ENCODE measurements around the gene HIGD1B. TPM values are rescaled to one million over a fixed set of nuclear protein-coding genes. Genes with fewer than 3 reads are reported as not detected.

The HIGD1B gene
- total and polyA plus RNA-seq, 10 of the 15 experiments (the other 5 are each of a cell fraction or from before 2014, with no cell fraction given), result 1.0 TPM; not detected in 9

DNA sequence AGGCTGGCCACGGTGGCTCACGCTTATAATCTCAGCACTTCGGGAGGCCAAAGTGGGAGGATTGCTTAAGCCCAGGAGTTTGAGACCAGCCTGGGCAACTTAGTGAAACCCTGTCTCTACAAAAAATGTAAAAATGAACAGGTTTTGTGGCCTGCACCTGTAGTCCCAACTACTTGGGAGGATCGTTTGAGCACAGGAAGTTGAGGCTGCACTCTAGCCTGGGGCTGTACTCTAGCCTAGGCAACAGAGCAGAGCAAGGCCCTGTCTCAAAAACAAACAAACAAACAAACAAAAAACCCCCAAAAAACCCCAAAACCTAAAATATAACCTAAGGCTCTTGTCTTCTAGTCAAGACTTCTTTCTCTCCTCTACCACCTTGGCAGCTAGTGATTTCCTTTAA lies 7.4 kb upstream of the HIGD1B start:
- Histone ChIP-seq H3K27ac (ENCODE audit: control insufficient read depth, insufficient read depth) (no peak overlapping the region), H3K9me3 (replicated peaks; ENCODE audit: control insufficient read depth, insufficient read depth, low read length) (no peaks in the 10 kb centered on the region), H3K4me1 (ENCODE audit: control insufficient read depth, insufficient read depth, low read length) (no peaks in the 10 kb centered on the region), H3K4me3 (no peak overlapping the region), H4K20me1 (ENCODE audit: control insufficient read depth, insufficient read depth) (no peaks in the 10 kb centered on the region), H3K36me3 (ENCODE audit: control insufficient read depth in 2 of 2, insufficient read depth in 2 of 2, low read length in 1 of 2) (no peaks in the 10 kb centered on the region), H3K79me2 (ENCODE audit: control insufficient read depth, insufficient read depth, low read length) (no peaks in the 10 kb centered on the region), H3K27me3 (replicated peaks in 1 of 2; ENCODE audit: control insufficient read depth in 2 of 2, insufficient read depth in 2 of 2, low read length in 1 of 2) (no peaks in the 10 kb centered on the region), H3K4me2 (ENCODE audit: control insufficient read depth, insufficient read depth) (no peak overlapping the region), H3K9ac (ENCODE audit: control insufficient read depth, insufficient read depth, low read length) (no peak overlapping the region), H2AFZ (ENCODE audit: control insufficient read depth, low read depth, low read length) (no peak overlapping the region)
- FAIRE-seq, result no peak
- RAD21 ChIA-PET (ENCODE audit: unreplicated experiment), result no interaction called here
- 62% methylated on average over 4 of the region's 4 CpGs for WGBS (ENCODE audit: insufficient coverage, insufficient replicate concordance, low lambda C conversion rate, missing lambda C conversion rate)
- CTCF ChIA-PET, result interaction anchor here (0.8 to 1.7 kb wide), 2 partner anchors 61 to 63 kb away, joined by 4 to 5 read pairs; no protein-coding TSS in a partner anchor
- no peak for ATAC-seq
- no peak for DNase-seq (ENCODE audit: low read depth, low spot score)
- no peak for TF ChIP-seq HDAC2 (IDR thresholded peaks at IDR 0.05)
- TF ChIP-seq CBX5 (IDR thresholded peaks at IDR 0.05; ENCODE audit: low read depth), result no peak
- TF ChIP-seq WRNIP1 (IDR thresholded peaks at IDR 0.05; ENCODE audit: borderline replicate concordance, low read depth, low read length), result no peak
- no peak for TF ChIP-seq NFIC (IDR thresholded peaks at IDR 0.05; ENCODE audit: low read depth, low read length)
- TF ChIP-seq CHD4 (IDR thresholded peaks at IDR 0.05), result no peak
- TF ChIP-seq NR2C1 (IDR thresholded peaks at IDR 0.05), result no peak
- TF ChIP-seq, protein P1, sequence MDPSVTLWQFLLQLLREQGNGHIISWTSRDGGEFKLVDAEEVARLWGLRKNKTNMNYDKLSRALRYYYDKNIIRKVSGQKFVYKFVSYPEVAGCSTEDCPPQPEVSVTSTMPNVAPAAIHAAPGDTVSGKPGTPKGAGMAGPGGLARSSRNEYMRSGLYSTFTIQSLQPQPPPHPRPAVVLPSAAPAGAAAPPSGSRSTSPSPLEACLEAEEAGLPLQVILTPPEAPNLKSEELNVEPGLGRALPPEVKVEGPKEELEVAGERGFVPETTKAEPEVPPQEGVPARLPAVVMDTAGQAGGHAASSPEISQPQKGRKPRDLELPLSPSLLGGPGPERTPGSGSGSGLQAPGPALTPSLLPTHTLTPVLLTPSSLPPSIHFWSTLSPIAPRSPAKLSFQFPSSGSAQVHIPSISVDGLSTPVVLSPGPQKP (IDR thresholded peaks at IDR 0.05; ENCODE audit: low read depth, low read length), result no peak
- TF ChIP-seq BHLHE40 (IDR thresholded peaks at IDR 0.05; ENCODE audit: borderline replicate concordance in 1 of 2, low read depth in 2 of 2, low read length in 1 of 2), result no peak
- TF ChIP-seq RELB (IDR thresholded peaks at IDR 0.05; ENCODE audit: low read depth), result no peak
- no TSS peak for BruUV-seq (replicated peaks)
- intact Hi-C loops (cut with micrococcal nuclease; ENCODE audit: unreplicated experiment) (no loop called here), in situ Hi-C loops (cut with MboI) (no loop called here)
- POLR2A ChIA-PET, result no interaction called here
- SMC1A ChIA-PET (ENCODE audit: uncharacterized antibody, unreplicated experiment), result no interaction called here

Data from GM12878 (cell line).